CD1c-positive myeloid dendritic cell (primary cell): ENCODE measurements around the gene BBS9.

Source experiments
- DNase-seq: peaks from one replicate; pipeline ENCODE4 v3.0.0-alpha.2; 2016; ENCODE audit errors: extremely low spot score

BBS9 gene

DNA sequence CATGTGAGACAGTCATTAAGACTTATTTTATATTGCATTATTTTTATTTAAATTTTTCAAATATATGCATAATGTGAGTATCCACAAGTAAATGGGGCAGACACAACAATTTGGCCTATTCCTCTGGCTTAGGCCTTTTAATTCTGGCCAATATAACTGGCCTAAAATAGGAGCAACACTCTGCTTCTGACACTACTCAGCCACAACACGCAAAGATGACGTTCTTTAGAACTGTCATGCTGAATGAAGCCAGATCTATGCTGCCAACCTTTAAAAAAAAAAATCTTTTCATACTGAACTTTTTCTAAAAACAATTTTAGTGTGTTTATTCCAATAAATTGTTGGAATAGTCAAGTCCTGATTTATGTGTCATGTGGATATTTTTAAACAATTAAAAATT is 421.0 kb downstream of the BBS9 start:
- no peak for DNase-seq

DNA sequence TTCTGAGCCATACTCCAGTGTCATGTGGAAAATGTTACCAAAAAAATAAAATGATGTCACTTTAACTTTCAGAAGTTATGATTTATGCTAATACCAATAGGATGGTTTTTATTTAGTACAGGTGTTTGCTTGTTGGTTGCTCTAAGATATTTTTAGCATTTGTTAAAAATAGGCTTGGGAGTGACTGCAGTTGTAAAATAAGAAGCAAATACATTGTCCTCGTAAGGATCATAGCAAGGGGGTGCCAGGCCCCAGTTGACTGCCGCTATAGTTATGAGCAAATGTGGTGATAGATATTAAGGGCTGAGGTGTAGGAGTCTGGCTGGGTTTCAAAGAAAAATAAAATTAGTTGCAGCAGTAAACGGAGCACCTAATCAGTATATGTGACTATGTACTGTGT is 421.6 kb downstream of the BBS9 start:
- no peak for DNase-seq

DNA sequence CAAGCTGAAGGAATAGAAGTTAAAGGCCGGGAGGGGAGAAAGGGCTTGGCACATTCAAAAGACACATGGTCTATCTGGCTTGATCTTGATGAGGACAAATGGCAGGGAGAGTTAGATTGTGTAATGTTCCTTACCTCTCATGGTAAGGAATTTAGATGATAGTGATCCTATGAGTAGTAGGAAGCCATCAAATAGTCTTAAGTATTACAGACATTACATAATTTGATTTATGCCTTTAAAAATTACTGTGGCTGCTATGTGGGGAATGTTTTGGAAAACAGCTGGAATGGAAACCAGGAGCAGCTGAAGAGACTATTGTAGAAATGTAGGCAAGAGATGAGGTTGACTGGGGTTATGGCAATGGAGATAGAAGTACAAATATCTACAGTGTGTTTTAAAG is 424.7 kb downstream of the BBS9 start:
- DNase-seq = no peak

- no peak for DNase-seq
Observed at GRCh38 chr7:33554576-33554975, 425.2 kb downstream of the BBS9 start.

DNA sequence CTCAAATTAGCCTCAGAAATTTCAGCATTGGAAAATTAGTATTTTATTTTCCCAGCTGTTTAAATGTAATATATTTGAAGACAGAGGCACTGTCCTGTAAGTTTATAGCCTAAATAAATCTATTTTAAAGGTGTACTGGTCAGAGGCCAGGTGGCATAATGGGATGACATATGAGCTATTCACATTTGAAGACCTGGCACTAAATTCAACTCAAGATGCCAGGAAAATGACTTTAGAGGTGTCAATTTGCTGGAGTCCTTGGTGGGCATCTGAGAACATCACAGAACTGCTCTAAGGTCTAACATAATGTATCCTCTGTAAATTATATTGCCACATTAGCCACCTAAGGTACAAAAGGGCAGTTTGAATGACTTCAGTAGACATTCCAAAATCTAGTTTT is 427.1 kb downstream of the BBS9 start:
- no peak for DNase-seq

- DNase-seq = no peak
Observed at GRCh38 chr7:33558549-33559323, 429.4 kb downstream of the BBS9 start.

- DNase-seq = no peak
Observed at GRCh38 chr7:33559324-33559710, 430.0 kb downstream of the BBS9 start.

DNA sequence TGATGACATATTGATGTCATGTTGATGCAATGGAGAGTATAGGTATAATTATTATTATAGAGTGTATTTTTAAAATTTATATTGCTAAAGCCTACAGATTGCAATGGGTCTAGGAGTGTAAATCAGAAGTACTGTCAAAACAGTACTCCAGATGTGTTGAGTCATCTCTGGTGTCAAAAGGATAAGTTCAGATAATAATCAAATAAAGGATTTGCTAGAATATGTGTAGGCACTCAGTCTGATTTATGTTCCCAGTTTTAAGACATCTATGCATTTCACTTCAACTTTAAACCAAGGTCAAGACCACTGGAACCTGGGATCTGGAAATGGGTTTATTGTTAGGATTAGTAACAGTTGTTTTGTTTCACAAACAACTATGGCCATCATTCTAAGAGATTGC is 433.6 kb downstream of the BBS9 start:
- DNase-seq = no peak

DNA sequence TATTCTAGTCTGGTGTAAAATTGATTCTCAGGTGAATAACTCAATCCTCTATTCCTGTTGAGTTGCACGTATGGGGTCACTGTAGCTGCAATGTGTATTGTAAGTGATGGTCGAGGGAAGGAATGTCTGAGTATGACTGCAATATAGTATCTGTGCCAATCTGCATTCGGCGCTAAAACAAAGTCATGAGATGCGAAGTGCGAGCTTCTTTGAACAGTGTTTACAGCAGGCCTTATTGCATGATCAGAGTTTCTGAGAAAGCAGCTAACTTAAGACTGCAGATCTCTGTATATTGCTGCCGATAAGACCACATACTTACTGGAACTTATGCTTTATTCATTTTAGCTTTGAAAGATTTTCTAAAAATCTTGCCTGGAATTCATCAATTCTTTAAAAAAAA is 434.3 kb downstream of the BBS9 start:
- no peak for DNase-seq

GRCh38 chr7:33578166-33578565 is 448.8 kb downstream of the BBS9 start:
- no peak for DNase-seq

DNA sequence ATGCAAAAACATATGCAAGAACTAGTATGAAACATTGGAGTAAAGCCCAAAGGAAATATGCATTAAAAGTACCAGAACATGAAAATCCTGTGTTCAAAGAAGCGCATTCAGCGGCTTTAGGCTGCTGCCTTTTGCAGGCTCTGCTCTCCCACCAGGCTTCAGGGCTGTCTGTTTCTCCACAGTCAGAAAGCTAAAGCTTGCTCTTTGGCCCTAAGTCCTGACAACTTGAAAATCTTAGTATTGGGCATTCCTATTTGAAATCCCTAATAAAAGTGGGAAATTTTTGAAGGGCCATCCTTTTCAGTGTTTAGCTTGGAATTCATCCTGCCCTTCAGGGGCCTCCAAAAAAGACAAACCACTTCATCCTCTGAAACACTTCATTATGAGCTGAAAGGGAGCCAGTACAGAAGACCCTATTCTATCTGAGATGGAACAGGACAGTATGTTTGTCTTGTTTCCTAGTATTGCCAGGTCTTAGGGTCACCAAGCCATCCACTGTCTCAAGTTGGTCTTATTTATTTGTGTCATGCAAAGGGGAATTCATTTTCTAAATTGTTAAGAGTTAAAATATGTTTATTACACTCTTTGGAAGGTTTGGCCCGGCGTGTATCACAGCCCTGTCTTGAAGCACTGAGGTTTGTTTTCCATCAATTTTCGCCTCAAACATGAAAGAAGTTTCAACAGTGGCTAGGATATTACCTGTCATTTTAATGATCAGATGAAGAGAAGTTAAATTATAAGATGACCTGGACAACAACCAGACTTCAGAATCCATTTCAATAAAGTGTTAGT is 449.7 kb downstream of the BBS9 start:
- no peak for DNase-seq

- DNase-seq = no peak
Observed at GRCh38 chr7:33579673-33579960, 450.3 kb downstream of the BBS9 start.

DNA sequence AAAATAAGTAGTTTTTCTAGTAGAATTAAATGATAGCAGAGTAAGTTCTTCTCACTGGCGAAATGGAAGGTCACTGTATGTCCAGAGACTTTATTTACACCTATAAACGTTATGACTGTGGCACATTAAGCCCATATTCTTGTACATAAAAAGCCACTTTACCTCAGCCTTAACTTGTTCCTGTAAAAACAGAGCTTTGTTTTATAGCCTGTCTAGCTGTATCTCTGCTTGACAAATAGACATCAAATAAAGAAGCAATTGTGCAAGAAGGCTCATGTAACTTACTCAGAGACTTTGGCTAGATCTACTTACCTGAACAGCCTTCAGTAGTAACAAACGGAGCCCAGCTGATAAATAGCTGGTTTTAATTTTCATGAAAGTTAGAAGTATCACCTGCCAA is 451.9 kb downstream of the BBS9 start:
- DNase-seq = no peak

DNA sequence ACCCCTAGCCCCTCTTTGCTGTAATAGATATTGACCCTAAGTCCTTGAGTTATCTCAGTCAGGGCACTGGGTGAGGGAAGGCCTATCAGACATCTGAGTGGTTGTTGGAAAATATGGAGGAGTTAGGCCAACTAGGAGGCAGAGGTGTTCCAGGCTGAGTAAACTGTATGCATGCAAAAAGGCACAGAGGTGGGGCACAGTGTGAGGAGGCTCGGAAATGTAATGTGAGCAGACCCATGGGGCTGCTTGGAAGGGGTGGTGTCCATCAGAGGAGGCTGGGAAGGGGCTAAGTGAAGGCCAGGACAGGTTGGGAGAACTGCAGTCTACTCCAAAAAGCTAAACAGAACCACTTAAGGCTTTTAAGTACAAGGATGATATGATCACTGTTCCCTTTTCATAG is 452.7 kb downstream of the BBS9 start:
- no peak for DNase-seq

- no peak for DNase-seq
Observed at GRCh38 chr7:33582533-33582932, 453.2 kb downstream of the BBS9 start.

DNA sequence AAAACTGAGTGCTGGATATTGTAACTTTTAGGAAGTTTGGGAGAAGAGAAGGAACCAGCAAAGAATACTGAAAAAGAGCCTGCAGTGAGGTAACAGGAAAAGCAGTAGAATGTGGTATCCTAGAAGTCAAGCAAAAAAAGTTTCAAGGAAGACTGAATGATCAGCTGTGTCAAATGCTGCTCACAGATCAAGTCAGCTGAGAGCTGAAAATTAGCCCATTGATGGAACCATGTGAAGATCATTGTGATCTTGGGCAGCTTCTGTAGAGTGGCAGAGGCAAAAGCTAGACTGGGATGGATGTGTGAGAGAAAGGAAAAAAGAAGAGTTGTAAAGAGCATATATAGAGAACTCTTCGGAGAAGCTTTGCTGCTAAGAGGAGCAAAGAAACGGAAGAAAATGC is 460.5 kb downstream of the BBS9 start:
- no peak for DNase-seq

- DNase-seq = no peak
Observed at GRCh38 chr7:33590916-33591315, 461.6 kb downstream of the BBS9 start.

DNA sequence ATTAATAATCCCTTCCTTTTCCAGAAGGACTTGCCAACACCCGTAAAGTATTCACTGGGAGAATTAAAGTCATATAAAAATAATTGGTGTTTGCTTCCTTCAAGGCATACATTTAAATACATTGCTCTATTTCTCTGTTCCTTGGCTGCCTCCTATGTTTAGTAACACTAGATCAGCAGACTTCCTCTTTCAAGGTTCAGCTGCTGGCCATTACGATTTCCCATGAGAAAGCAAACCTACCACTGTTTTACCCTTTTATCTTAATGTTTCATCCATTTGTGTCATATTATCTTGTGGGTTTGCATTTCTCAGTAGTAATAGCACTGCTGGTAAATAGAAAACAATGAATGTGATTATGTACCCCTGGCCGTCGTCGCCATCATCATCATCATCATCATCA is 462.1 kb downstream of the BBS9 start:
- no peak for DNase-seq

DNA sequence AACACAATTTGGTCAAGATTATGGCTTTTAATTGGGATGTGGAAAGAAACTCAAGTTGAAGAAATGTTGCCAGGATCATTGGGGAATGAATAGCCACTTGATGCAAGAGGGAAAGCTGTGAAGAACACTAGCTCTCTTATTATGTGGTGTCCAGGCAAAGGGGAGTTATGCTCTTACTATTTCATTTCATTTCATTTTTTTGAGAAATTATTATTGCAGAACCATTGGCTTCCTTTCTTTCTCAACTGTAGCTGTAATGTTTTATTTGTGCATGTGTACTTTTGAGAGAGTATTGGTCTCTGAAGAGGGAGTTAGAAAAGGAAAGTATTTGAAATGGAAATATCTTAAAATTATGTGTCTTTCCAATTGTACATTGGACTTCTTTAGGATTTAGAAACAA is 463.4 kb downstream of the BBS9 start:
- no peak for DNase-seq

GRCh38 chr7:33593611-33594010 is 464.2 kb downstream of the BBS9 start:
- DNase-seq = no peak

GRCh38 chr7:33596686-33597085 is 467.3 kb downstream of the BBS9 start:
- DNase-seq = no peak

- DNase-seq = no peak
Observed at GRCh38 chr7:33597181-33597580, 467.8 kb downstream of the BBS9 start.

GRCh38 chr7:33601101-33601500 is 471.7 kb downstream of the BBS9 start:
- DNase-seq = no peak

DNA sequence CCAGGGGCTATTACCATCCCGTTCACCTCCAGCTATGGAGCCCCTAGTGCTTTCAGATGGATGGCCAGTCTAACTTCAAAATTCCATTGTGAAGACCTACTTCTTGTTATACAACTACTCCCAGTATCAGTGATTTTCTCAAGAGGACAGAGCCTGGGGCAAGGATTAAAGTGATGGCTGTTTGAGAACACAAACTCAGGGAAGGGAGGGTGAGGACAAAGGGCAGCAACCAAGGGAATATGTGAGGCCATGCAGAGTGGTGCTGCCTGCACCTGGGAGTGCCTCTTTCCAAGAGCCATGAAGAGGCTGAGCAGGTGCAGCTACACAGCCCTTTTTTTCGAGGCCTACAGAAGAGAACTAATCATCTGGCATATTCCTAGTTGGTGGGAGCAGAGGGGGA is 472.5 kb downstream of the BBS9 start:
- no peak for DNase-seq
